ENCODE data around the gene CCR2.
"Not testable (repeated sequence)": the region's sequence is repeated elsewhere in the genome, so short reads cannot be mapped to it uniquely, and the experiment has no call there.

Gene CCR2

DNA sequence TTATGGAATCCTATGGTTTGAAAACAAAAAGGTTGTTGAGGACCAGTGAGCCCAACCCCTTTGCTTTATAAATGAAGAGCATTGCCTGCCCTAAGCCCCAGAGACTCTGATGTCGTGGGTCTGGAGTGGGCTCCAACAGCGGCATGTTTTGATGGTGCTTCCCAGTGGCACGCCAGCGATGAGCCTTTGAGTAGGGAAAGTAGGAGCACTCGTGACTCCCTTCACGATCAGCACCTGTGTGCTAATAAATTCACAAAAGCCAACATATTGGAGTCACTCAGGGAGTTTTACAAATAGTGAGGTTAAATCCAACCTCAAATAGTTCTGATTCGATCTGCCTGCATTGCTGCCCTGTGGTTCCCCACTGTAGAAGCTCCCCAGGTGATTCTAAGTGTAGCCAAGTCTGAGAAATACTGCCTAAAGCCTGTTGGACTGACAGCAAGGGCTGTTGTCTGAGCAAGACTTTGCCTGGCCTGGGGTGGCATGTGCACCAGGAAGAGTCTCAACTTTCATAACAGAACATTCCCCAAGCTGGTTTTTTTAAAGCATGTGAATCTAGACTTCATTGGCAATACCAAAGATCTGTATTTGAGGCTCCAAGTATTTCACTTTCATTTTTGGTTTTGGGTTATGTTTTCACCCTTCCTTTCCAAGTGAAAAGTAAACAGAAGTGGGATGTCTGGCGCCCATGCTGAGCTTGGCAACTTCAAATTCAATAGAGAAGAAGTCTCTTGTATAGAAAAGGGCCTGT lies 26.7 kb downstream of the CCR2 start:
- no peak for DNase-seq

DNA sequence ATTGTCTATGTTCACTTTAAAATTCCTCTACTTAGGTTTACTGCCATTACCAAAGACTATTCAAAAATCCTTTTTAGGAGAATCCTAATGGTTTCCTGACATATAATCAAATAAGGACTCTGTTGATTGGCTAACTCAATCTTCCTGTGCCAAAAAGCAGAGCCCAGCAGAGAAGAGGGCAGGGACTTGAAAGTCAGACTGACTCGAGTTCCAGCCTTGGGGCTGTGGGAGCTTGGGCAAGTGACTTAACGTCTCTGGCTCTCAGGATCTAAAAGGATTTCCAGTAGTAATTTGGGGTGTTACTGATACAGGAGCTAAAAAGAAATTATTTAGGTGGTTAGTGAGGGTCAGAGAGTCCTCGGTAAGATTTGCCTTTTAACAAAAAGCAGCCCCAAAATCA lies 27.7 kb downstream of the CCR2 start:
- DNase-seq = no peak

DNA sequence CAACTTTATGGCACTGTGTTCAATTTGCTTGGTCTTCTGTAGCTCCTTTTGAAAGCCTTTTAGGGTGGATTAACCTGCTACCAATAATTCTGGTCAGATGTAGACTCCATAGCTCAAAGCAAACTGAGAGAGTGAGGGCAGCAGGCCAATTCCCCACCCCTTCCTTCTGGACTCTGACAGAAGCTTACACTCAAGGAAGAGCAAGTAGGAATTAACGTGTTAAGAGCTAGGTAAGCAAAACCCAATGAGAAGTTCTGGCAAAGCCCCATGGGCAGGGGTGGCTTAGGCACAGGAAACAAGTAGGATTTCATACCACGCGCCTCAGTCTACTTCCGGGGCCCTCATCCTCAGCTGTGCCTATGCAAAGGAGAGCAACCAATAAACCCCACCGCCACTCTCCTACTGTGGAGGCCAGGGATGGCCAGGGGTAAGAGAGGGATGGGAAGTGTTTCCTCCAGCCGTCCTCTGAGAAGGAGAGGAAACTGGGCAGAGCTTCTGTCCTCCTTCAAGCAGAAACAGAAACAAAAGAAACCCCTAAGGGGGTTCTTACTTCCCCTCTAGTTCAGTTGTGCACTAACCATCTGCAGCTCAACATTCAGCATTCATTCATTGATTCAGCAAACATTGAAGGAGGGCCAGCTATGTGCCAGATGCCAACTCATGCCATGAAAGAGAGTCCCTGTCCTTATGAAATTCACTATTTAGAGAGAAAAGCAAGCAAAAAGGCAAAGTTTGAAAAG lies 29.5 kb downstream of the CCR2 start:
- DNase-seq = no peak

DNA sequence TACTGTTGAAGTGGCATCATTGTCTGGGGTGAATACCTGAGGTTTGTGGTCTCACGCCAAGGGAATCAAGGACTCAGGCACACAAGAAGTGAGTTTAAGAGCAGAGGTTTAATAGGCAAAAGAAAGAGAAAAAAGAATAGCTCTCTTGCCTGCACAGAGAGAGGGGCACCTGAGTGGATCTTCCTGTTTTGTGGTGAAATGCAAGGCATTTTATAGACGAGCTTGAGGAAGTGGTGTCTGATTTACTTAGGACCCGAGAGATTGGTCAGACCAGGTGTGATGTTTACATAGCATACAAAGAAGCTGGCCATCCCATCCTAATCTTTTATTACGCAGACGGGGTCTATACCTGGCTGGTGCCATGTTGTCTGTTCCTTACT lies 30.0 kb downstream of the CCR2 start:
- no peak for DNase-seq

DNA sequence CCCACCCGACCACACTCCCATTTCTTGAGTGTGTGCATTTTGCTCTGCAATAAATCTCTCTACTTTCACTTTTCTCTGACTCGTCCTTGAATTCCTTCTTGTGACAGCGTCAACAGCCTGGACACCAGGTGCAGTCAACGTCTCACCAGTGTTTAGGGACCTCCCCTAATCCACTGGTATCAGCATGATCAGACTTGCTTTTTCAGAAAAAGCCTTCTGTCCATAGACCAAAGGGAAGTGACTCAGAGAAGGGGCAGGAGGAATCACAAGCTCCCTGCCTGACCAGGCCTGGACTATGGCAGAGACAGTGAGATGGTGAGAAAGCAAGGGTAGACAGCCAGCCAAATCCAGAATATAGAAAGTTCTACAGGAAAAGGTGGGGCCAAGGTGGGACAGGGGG lies 32.3 kb downstream of the CCR2 start:
- DNase-seq = no peak

DNA sequence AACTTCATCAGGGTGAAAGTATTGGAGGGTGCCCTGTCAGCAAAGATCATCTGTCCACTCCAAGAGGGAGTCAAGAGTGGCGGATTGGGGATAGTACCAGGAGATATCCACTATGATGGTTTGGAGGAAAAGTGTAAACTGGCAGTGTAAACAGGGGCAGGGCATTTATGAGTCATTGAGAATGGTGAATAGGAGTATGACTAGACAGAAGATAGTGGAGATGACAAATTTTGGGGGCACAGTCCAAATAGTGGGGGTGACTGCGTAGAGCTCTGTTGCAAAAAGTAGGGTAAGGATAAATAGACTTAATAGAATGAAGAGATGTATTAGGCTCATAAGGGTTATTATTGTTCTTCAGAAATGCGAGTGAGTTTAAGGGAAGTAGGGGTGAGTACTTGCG lies 34.9 kb downstream of the CCR2 start:
- not testable (repeated sequence) for DNase-seq

DNA sequence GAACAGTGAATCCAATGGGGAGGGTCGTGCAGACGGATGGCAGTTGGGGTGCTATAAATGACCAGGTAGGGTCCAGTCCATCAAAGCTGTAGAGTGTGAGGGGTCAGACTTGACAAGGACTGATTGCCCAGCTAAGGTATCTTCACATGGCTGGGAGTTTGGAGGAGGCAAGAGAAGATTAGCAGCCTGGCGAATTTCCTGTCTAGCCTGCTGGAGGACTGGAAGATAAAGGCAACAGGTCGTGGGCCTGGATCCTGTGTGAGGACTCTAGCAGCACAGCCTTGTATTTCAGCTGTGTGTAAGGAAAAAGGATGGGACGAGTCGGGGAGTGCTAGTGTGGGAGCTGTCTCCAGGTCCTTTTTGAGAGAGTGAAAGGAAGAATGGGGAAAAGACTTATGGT lies 35.4 kb downstream of the CCR2 start:
- no peak for DNase-seq

DNA sequence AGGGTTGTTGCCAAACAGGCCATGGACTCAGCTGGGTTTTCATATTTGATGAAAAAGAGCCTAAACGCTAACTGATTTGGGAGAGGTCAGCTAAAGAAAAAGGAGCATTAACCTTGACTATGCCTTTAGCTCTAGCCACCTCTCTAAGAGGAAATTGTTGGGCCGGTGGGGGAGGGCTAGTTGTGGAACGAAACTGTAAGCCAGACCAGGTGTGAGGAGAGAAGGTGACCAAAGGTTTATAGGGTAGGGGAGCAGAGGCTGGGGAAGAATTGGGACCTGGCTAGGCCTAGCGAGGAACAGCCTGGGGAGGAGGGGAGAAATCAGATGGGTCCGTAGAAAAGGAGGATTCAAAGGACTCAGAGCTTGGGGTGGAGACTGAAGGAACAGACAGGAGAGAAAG lies 37.6 kb downstream of the CCR2 start:
- not testable (repeated sequence) for DNase-seq

DNA sequence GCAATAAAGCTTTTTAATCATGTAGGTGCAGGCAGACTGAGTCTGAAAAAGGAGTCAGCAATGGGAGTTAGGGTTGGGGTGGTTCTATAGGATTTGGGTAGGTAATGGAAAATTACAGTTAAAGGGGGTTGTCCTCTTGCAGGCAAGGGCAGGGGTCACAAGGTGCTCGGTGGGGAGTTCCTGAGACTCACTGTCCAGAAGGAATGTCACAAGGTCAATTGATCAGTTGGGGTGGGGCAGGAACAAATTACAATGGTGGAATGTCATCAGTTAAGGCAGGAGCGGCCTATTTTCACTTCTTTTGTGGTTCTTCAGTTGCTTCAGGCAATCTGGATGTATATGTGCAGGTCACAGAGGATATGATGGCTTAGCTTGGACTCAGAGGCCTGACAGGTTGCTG lies 39.1 kb downstream of the CCR2 start:
- no peak for DNase-seq

DNA sequence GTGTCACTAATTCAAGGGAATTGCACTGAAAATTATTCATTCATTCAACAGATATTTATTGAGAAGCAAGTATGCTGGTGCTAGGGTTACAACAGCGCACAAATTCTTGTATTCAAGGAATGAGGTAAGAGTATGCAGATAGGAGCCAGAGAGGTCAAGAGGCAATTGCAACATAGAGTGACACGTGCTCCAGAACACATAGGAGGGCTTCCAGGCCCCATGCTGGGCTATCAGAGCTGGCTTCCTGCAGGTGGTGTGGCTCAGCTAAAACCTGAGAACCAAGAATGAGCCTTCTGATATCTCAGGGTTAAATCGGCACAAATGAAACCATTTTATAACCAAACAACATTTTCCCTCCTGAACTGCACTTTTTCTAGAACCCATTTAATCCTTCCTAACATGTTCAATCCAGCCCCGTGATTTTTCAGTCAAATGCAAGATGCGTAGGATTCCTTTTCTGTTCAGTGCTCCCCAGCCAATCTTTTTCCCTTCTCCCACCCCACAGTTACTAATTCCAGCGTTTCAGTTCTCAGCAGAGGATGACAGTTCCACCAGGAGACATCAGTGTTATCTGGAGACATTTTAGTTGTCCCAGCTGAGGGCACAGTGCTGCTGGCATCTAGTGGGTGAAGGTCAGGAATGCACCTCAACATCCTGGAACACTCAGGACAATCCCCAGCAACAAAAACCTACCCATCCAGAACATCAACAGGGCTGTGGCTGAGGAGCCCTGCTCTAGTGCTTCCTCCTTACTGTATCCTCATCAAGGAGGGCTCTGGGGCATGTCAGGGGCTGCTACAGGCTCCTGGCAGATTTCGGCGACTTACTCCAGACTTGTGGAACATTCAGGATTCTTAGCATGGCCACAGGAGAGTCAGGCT lies 39.9 kb downstream of the CCR2 start:
- no peak for DNase-seq

DNA sequence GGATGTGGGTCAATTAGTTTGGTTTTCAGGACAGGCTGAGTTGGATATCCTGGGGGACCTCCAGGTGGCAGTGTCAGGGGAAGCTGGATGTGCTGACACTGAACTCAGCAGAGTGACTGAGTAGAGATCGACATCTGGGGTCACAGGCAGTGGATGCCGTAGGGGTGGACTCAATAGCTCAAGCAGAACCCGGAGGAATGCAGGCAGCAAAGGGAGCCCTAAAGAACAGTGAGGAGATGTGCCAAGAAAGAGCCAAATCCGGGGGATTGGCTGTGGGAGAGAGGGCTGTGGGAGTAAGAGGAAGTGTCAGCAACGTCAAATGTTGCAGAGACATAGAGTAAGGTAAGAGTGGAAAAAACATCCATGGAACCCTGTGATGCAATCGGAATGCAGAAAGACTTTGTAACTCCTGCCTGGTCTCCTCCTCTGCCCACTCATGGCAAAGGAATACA lies 41.3 kb downstream of the CCR2 start:
- DNase-seq = no peak

DNA sequence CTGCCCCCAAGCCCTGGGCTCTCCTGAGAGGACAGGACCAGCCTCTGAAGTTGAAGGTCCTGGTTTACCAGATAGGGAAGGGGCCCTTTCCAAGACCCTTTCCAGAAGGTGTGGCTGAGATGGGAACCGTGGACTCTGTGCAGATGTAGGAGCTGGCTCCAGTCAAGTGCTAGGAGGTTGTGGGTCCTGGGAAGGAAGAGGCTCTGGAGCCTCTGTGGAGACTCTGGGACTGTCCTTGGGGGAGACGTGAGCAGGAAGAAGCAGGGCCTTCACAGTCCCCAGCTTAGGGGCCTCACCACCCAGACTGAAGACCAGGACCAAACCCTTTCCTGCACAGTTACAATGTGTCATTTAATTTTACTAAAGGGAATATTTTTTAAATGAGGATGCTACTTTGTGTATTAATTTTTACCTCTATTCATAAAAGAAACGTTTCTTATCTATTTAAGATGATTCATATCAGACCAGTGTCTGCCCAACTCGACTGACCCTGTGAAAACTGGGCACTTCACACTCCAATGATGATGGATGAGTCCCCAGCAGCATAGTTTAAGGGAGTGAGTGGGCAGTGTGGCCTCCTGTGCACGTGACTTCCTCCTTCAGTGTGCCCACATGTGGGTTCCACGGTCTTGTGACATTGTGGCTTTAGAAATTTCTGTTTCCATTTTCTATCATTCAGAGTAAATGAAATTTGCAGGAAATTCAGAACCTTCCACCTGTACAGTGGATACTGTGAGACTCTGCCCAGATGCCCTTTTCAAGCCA lies 42.0 kb downstream of the CCR2 start:
- no peak for DNase-seq

DNA sequence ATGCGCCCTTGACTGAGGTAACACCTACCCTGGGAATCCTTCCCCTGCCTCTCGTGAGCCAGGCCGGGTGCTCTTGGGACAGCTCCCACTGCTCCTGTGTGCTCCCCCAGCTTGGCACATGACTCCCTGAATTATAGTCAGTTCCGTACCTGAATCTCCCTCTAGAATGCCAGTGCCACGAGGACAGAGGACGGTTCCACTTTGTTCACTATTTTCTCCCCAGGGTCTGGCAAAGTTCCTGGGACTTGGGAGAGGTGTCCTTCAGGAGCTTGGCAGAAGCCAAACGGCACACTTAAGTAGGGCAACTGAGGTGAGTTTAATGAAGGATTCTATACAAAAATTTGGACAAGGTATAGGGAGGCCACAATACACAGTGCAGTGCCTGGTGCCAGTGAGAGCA lies 43.2 kb downstream of the CCR2 start:
- no peak for DNase-seq

DNA sequence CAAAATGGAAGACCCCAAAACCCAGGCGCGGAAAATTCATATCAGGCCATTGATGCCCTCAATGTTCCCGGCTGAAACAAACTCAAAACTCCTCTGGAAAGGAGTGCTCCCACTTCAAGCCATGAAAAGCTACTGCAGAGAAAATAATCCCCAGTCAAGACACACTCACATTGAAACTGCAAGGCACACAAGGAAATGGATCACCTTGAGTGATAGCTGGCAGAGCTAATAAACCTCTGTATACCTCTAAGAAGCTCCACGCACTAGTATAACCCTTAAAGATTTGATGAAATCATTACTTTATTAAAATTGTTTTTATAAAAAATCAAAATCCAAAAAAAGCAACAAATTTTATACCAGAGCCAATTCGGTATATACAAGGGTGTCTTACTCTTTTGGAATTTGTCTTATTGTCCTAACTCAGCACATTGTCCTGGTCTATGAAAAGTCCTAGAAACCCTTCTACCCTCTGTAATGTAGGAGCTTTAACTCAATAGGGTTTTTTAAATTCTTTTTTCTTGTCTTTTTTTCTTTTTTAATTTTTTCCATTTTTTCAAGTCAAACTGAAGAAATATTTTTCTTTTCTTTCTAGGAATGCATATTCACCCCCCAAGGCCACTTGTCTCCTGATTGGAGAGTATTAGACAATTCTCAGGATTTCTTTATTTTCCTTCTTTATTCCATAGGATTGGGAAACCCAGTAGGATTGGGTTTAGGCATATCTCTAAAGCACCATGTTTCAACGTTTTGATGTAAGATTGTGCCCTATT lies 44.5 kb downstream of the CCR2 start:
- no peak for DNase-seq

DNA sequence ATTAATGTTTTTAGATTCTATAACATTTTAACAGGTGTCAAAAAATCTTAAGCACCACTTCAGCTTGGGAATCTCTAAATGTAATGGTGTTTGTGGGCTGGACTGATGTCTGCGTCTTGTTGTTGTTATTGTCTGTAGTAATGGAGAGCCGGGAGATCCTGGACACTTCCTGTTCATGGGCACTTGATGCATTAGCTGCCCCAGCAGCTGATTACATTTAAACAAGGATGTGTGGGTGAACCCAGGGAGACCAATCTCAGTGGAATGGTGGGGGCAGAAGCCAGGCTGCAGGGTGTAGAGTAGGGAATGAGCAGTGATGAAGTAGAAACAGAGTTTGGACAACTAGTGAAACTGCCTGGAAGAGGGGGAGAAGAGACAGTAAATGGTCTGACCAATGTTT lies 45.2 kb downstream of the CCR2 start:
- no peak for DNase-seq

DNA sequence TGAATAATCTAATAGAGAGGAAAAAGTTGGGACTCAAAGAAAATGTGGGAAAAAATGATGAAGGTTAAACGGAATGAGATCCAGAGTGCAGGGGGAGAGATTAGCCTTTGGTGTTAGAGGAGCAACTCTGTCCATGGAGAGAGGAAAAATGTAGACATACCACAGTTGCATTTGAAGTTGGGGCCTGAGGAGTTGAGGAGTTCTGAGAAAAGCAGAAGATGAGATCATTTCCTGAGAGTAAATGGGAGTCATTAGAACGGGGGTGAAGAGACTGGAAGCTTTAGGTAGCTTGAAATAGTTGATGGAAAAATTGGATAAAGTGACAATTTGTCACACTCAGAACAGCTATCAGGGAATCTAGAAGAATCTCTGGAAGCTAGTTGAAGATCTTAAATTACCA lies 45.6 kb downstream of the CCR2 start:
- no peak for DNase-seq

DNA sequence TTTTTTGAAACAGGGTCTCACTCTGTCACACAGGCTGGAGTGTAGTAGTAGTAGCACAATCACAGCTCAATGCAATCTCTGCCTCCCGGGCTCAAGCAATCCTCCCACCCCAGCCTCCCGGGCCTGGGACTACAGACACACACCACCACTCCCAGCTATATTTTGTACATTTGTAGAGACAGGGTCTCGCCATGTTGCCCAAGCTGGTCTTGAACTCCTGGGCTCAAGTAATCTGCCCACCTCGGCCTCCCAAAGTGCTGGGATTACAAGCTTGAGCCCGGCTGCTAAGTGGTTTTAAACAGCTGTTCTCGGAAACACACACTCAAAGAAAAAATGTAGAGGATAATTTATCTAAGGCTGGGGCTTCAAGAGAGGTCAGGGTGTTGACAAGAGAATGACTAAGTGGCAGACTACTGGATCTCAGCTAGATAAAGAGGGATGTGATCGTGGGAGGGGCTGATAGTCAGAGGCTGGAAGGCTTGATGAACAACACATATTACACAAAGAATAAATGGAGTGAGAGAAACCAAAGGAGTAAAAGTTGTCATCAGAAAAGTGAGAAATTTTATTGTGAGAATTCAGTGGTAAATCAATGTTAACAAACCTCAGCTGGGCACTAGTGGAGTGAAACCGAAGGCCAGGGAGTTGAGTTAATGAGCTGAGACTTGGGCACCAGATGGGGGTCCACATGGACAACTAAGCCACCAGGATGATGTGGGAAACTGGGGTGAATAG lies 46.3 kb downstream of the CCR2 start:
- no peak for DNase-seq

DNA sequence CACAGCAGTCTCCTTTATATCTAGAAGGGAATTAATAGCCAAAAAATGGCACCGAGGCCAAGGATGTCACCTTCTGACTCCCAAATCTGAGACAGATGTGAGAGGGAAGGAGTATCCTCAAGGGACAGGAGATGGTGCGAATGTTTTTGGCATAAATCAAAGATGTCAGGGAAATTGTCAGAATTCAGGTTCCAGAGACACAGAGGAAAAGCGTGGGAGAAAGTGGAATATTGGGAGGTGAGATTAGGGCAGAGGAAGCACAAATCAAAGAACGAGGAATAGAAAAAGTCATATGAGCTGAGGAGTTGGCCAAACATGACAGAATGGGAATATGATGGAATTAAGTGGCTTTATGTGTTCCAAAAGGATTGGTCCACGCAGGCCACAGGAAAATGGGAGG lies 46.9 kb downstream of the CCR2 start:
- DNase-seq = no peak

DNA sequence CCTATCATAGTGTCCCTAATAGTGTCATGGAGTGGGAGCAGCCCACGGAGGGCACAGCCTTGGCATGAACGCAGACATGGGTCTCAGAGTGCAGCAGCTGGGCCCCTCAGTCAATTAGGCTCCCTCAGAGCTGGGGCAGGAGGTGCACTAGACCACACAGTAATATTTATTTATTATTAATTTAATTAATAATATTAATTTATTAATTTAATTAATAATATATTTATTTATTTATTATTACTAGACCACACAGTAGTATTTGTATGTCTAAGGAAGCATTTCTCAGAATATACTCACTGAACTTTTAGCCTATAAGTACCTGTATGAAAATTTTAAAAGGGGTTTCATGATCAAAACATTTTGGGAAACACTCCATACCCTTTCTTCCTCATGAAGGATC lies 47.7 kb downstream of the CCR2 start:
- no peak for DNase-seq

DNA sequence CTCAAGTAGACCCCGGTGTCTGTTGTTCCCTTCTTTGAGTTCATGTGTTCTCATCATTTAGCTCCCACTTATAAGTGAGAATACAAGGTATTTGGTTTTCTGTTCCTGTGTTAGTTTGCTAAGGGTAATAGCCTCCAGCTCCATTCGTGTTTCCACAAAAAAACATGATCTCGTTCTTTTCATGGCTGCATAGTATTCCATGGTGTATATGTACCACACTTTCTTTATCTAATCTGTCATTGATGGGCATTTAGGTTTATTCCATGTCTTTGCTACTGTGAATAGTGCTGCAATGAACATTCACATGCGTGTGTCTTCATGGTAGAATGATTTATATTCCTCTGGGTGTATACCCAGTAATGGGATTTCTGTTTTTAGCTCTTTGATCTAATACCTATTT lies 49.0 kb downstream of the CCR2 start:
- not testable (repeated sequence) for DNase-seq

DNA sequence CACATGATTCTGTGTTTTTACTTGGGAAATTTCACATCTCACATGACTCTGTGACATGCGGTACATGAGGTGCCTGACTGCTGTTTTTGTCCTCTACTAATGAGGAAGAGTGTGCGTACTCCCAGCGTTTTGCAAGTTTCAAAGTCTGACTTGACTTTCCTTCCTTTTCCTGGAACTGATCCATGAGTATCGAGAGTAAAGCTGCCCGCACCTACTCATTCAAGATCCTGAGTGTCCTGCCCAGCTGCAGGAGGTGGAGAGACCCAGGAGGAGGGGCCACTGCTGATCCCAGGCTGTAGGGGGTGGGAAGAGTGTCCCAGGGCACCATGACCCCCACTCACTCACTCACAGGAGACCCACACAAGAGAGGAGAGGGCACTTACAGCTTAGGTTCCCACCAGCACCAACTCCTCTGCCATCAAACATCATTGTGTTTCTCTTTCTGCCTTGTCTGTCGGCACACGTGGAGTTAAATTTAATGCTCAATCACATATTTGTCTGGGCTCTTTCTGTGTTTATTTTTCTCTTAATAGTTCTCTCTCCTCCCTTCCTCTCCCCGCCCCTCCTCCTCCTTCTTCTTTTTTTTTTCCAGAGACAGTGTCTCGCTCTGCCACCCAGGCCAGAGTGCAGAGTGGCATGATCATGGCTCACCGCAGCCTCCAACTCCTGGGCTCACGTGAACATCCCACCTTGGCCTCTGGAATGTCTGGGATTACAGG lies 51.5 kb downstream of the CCR2 start:
- no peak for DNase-seq

Measured in CD4-positive, alpha-beta T cell treated with Interleukin-6 for 4 hours (primary cell).